HUES6 (cell line): Measurements from ENCODE around the gene RND2.
A peak's percentile ranks its signal among the peaks of the same experiment; 100 is the strongest.
"Not testable (repeated sequence)": the region's sequence is repeated elsewhere in the genome, so short reads cannot be mapped to it uniquely, and the experiment has no call there.

Experiments used
- H3K27ac ChIP-seq: 2 replicates; pipeline ENCODE4 v1.7.0; 2013; ENCODE audit warnings: low read depth, mild to moderate bottlenecking, low read length, inconsistent platforms
- H3K27me3 ChIP-seq: 2 replicates; pipeline ENCODE4 v1.6.1; 2013; ENCODE audit warnings: low read length; ENCODE audit not compliant: control insufficient read depth, insufficient read depth
- H3K36me3 ChIP-seq: 2 replicates; pipeline ENCODE4 v1.6.1; 2013; ENCODE audit warnings: low read length; ENCODE audit not compliant: control insufficient read depth, insufficient read depth
- H3K4me1 ChIP-seq: 2 replicates; pipeline ENCODE4 v1.6.1; 2013; ENCODE audit warnings: low read length; ENCODE audit not compliant: control insufficient read depth, insufficient read depth
- H3K4me3 ChIP-seq: 2 replicates; pipeline ENCODE4 v1.5.1; 2013; ENCODE audit warnings: low read depth, low read length
- H3K9ac ChIP-seq: one replicate; pipeline ENCODE4 v1.6.1; 2013; ENCODE audit warnings: mild to moderate bottlenecking, low read length
- H3K9me3 ChIP-seq: 2 replicates; pipeline ENCODE4 v1.6.1; 2013; ENCODE audit warnings: low read depth, low read length; ENCODE audit not compliant: control insufficient read depth, insufficient read depth

Gene RND2

GRCh38 chr17:42989726-42990652 lies 35.0 kb upstream of the RND2 start:
- H3K9ac ChIP-seq, result no peak overlapping the region
- no peaks in the 10 kb centered on the region for H3K27me3 ChIP-seq
- H3K4me1 ChIP-seq, result no peaks in the 10 kb centered on the region
- H3K9me3 ChIP-seq, result no peaks in the 10 kb centered on the region
- H3K36me3 ChIP-seq, result peaks cover 73% of the 10 kb centered on the region
- no peak overlapping the region for H3K4me3 ChIP-seq
- H3K27ac ChIP-seq, result no peak overlapping the region

- peaks cover 63% of the 10 kb centered on the region for H3K36me3 ChIP-seq
- H3K4me3 ChIP-seq, result no peak overlapping the region
- no peaks in the 10 kb centered on the region for H3K27me3 ChIP-seq
- H3K9ac ChIP-seq, result no peak overlapping the region
- H3K9me3 ChIP-seq, result no peaks in the 10 kb centered on the region
- no peak overlapping the region for H3K27ac ChIP-seq
- no peaks in the 10 kb centered on the region for H3K4me1 ChIP-seq
Measured at GRCh38 chr17:42991471-42991870, 33.6 kb upstream of the RND2 start.

GRCh38 chr17:42992872-42993271 lies 32.2 kb upstream of the RND2 start:
- H3K27me3 ChIP-seq, result no peaks in the 10 kb centered on the region
- H3K27ac ChIP-seq, result no peak overlapping the region
- H3K4me1 ChIP-seq, result no peaks in the 10 kb centered on the region
- no peaks in the 10 kb centered on the region for H3K9me3 ChIP-seq
- H3K4me3 ChIP-seq, result no peak overlapping the region
- no peak overlapping the region for H3K9ac ChIP-seq
- peaks cover 50% of the 10 kb centered on the region for H3K36me3 ChIP-seq

GRCh38 chr17:42993913-42994312 lies 31.1 kb upstream of the RND2 start:
- peaks cover 47% of the 10 kb centered on the region for H3K36me3 ChIP-seq
- not testable (repeated sequence) for H3K27ac ChIP-seq, H3K4me3 ChIP-seq, H3K9ac ChIP-seq, H3K27me3 ChIP-seq, H3K4me1 ChIP-seq, H3K9me3 ChIP-seq

- Histone ChIP-seq H3K4me1 (peaks cover 4% of the 10 kb centered on the region; the same call in 1 of the 2 replicates), H3K36me3 (peaks cover 48% of the 10 kb centered on the region), H3K27ac (no peak overlapping the region), H3K9me3 (no peaks in the 10 kb centered on the region), H3K9ac (peak overlapping the region; percentile 13), H3K27me3 (no peaks in the 10 kb centered on the region), H3K4me3 (peak overlapping the region; percentile 50)
Measured at GRCh38 chr17:42997390-42997983, 27.5 kb upstream of the RND2 start.

- H3K27ac ChIP-seq, result peak within 1 kb of the TSS; percentile 93
- no peaks in the 10 kb centered on the region for H3K9me3 ChIP-seq
- peaks cover 4% of the 10 kb centered on the region; the same call in 1 of the 2 replicates for H3K4me1 ChIP-seq
- peak within 1 kb of the TSS; percentile 96 for H3K4me3 ChIP-seq
- H3K36me3 ChIP-seq, result peaks cover 48% of the 10 kb centered on the region
- peak within 1 kb of the TSS; percentile 97 for H3K9ac ChIP-seq
- H3K27me3 ChIP-seq, result no peaks in the 10 kb centered on the region
Measured at GRCh38 chr17:42997984-42998938, 26.8 kb upstream of the RND2 start, which contains the start of gene RPL27. TSS of gene RPL27 (plus strand) at chr17:42998419. CDS start at chr17:42998751, 332 bp downstream.

GRCh38 chr17:42999003-42999525 lies 26.0 kb upstream of the RND2 start:
- H3K4me3 ChIP-seq, result peak overlapping the region; percentile 96
- peaks cover 4% of the 10 kb centered on the region; the same call in 1 of the 2 replicates for H3K4me1 ChIP-seq
- peaks cover 53% of the 10 kb centered on the region for H3K36me3 ChIP-seq
- peak overlapping the region; percentile 93 for H3K27ac ChIP-seq
- H3K27me3 ChIP-seq, result no peaks in the 10 kb centered on the region
- H3K9me3 ChIP-seq, result no peaks in the 10 kb centered on the region
- H3K9ac ChIP-seq, result peak overlapping the region; percentile 97

- H3K9me3 ChIP-seq, H3K27ac ChIP-seq, H3K4me3 ChIP-seq, H3K4me1 ChIP-seq, H3K9ac ChIP-seq, H3K27me3 ChIP-seq: not testable (repeated sequence)
- H3K36me3 ChIP-seq, result peaks cover 58% of the 10 kb centered on the region
Measured at GRCh38 chr17:43000894-43001293, 24.1 kb upstream of the RND2 start.

- Histone ChIP-seq H3K27me3 (no peaks in the 10 kb centered on the region), H3K9me3 (no peaks in the 10 kb centered on the region), H3K9ac (no peak overlapping the region), H3K4me3 (no peak overlapping the region), H3K27ac (no peak overlapping the region), H3K36me3 (peaks cover 55% of the 10 kb centered on the region), H3K4me1 (peaks cover 12% of the 10 kb centered on the region)
Measured at GRCh38 chr17:43003542-43004172, 21.4 kb upstream of the RND2 start.
